Mucosa of descending colon (tissue), 3 donors: ENCODE measurements around the gene KIAA1755. TPM values are rescaled to one million over a fixed set of nuclear protein-coding genes. Genes with fewer than 3 reads are reported as not detected.

ENCODE experiments used
- ATAC-seq: fragments of 200-7000 bp; cut with Tn5 transposase; one replicate; pipeline ENCODE4 v1.9.1; 2020; ENCODE audit warnings: mild to moderate bottlenecking, moderate library complexity
- DNase-seq, 3 donors: peaks; one replicate each; pipeline ENCODE4 v3.0.0-alpha.2; 2020
- H3K36me3 ChIP-seq: fragments of 200-600 bp; one replicate; pipeline ENCODE4 v1.8.0; 2021; ENCODE audit warnings: low read depth, mild to moderate bottlenecking
- H3K4me1 ChIP-seq: fragments of 200-600 bp; one replicate; pipeline ENCODE4 v1.8.0; 2021; ENCODE audit warnings: low read depth, mild to moderate bottlenecking
- H3K4me3 ChIP-seq: fragments of 200-600 bp; one replicate; pipeline ENCODE4 v1.8.0; 2021; ENCODE audit warnings: mild to moderate bottlenecking
- H3K9me3 ChIP-seq: fragments of 200-600 bp; one replicate; pipeline ENCODE4 v1.8.0; 2021; ENCODE audit warnings: mild to moderate bottlenecking
- intact Hi-C, 2 donors: fragments of 100-400 bp; cut with DNase I in 1 of 2; cut with micrococcal nuclease in 1 of 2; formaldehyde crosslinking; loops; one replicate each; pipeline versions ENCODE4 v1.11.0 to v1.11.1; 2022; cut with DNase I, micrococcal nuclease
- total RNA-seq, 3 donors: library from RNA; stranded (reverse); fragmentation: NEBNext Ultra II Directional in 2 of 3; extraction: Animal tissue kit (Norgen Biotek cat#: 25700) in 2 of 3; gene quantifications; one replicate each; pipeline versions ENCODE4 v1.2.1 to v1.2.4, GENCODE V29; 2021 to 2023
- TF ChIP-seq, protein P1 (sequence below): fragments of 200-600 bp; IDR thresholded peaks from one replicate; pipeline ENCODE4 v1.8.0; 2022; ENCODE audit warnings: antibody characterized with exemption, mild to moderate bottlenecking
- donor health status: DM: no; HTN: no; CAD: no; lungs with moderate emphysema.
- donor health status: DM: no; HTN: no; CAD: no.
- donor health status: DM: no; HTN: yes; CAD: no.

Gene KIAA1755
- total RNA-seq, 3 donors from 2014 or later: 1.2 to 22.4 (median 3.4) TPM

- DNase-seq (no peak), ATAC-seq (no peak)
- no peaks in the 10 kb centered on the region for H3K36me3 ChIP-seq
- TF ChIP-seq, protein P1, sequence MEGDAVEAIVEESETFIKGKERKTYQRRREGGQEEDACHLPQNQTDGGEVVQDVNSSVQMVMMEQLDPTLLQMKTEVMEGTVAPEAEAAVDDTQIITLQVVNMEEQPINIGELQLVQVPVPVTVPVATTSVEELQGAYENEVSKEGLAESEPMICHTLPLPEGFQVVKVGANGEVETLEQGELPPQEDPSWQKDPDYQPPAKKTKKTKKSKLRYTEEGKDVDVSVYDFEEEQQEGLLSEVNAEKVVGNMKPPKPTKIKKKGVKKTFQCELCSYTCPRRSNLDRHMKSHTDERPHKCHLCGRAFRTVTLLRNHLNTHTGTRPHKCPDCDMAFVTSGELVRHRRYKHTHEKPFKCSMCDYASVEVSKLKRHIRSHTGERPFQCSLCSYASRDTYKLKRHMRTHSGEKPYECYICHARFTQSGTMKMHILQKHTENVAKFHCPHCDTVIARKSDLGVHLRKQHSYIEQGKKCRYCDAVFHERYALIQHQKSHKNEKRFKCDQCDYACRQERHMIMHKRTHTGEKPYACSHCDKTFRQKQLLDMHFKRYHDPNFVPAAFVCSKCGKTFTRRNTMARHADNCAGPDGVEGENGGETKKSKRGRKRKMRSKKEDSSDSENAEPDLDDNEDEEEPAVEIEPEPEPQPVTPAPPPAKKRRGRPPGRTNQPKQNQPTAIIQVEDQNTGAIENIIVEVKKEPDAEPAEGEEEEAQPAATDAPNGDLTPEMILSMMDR: no peak
- H3K4me3 ChIP-seq: no peak overlapping the region
- H3K4me1 ChIP-seq: no peaks in the 10 kb centered on the region
- intact Hi-C loops: no loop called here
- H3K9me3 ChIP-seq: no peaks in the 10 kb centered on the region
Observed at GRCh38 chr20:38205001-38205400, 55.5 kb downstream of the KIAA1755 start.

DNA sequence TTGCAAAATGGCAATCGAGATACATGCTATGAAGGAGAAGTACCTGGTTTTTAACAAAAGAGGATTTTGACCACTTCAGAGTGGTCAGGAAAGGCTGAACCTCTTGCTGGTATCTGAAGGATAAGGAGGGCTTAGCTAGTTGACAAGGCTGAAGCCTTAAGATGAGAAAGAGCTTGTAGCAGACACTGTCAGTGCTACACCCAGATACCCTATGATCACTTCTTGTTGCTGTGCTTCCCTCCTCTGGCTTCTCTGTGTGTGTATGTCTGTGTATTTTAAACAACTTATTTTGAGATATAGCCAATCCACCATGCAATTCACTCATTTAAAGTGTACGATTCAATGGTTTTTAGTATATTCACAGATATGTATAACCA lies 56.6 kb downstream of the KIAA1755 start:
- DNase-seq (no peak), ATAC-seq (no peak)
- no peak overlapping the region for H3K4me3 ChIP-seq
- H3K4me1 ChIP-seq: no peaks in the 10 kb centered on the region
- TF ChIP-seq, protein P1: no peak
- no peaks in the 10 kb centered on the region for H3K9me3 ChIP-seq
- intact Hi-C loops: no loop called here
- no peaks in the 10 kb centered on the region for H3K36me3 ChIP-seq

- TF ChIP-seq, protein P1: no peak
- Histone ChIP-seq H3K4me1 (no peaks in the 10 kb centered on the region), H3K36me3 (no peaks in the 10 kb centered on the region), H3K9me3 (no peaks in the 10 kb centered on the region), H3K4me3 (no peak overlapping the region)
- no peak for DNase-seq
- intact Hi-C loops: no loop called here
- ATAC-seq: no peak
Observed at GRCh38 chr20:38203337-38203980, 57.1 kb downstream of the KIAA1755 start.

GRCh38 chr20:38202982-38203293 lies 57.6 kb downstream of the KIAA1755 start:
- TF ChIP-seq, protein P1: no peak
- Histone ChIP-seq H3K4me3 (no peak overlapping the region), H3K9me3 (no peaks in the 10 kb centered on the region), H3K36me3 (no peaks in the 10 kb centered on the region), H3K4me1 (no peaks in the 10 kb centered on the region)
- intact Hi-C loops: no loop called here
- no peak for ATAC-seq
- no peak for DNase-seq

DNA sequence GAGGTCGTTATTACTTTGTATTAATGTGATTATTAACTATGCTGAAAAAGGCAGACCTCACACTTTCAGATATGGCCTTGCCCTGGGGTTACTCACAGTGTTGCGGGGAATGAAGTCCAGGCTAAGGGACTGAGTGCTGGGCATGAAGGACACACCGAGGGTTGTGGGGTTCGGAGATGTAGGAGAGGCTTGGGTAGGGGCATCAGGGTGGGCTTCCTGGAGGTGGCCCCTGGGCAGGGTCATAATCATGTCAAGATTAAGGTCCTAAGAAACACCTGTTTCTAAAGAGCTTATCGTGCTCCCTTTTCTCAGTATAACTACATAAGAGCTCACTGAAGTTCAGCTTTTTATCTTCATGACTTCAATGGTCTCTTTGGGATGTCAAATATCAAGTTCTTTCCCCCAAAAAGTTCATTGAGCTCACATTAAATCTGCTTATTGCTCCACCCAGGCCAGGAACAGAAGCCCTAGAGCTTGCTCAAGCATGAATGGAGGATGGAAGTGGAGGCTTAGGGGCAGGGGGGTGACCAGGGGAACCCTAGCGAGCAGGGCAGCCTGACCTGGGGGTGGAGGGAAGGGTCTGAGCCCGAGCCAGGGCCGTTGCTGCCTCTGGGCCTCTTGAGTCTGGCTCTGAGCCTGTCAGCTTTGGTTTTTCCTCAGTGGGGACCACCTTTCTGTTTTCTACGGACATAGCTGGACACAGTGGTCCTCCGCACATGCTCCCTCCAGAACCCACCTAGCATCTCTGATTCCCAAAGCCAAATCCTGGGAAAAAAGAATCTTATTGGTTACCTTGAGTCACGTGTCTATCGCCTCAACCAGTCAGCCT lies 58.2 kb downstream of the KIAA1755 start:
- TF ChIP-seq, protein P1: no peak
- no peak for ATAC-seq
- DNase-seq: no peak

More for the DNA sequence above, 58.2 kb downstream of the KIAA1755 start:
- Histone ChIP-seq H3K36me3 (no peaks in the 10 kb centered on the region), H3K4me1 (no peaks in the 10 kb centered on the region), H3K4me3 (no peak overlapping the region), H3K9me3 (no peaks in the 10 kb centered on the region)
- intact Hi-C loops: no loop called here
